ENCODE measurements around the gene DUSP22.

The DUSP22 gene

GRCh38 chr6:362231-362923 lies 70.1 kb downstream of the DUSP22 start:
- no peak for TF ChIP-seq CTCF (IDR thresholded peaks at IDR 0.05; ENCODE audit: insufficient read depth, low read length, missing control alignments)
- POLR2A ChIA-PET: no interaction called here
- H3K4me3 ChIP-seq (ENCODE audit: low read depth, low read length): no peak overlapping the region
- DNase-seq (ENCODE audit: low read depth, low spot score): no peak
- CTCF ChIA-PET: no interaction called here

- DNase-seq (ENCODE audit: low read depth, low spot score): no peak
- CTCF ChIA-PET: no interaction called here
- no peak overlapping the region for H3K4me3 ChIP-seq (ENCODE audit: low read depth, low read length)
- TF ChIP-seq CTCF (IDR thresholded peaks at IDR 0.05; ENCODE audit: insufficient read depth, low read length, missing control alignments): no peak
- POLR2A ChIA-PET: no interaction called here
These were observed 70.6 kb downstream of the DUSP22 start for GRCh38 chr6:362924-363249.

- POLR2A ChIA-PET: no interaction called here
- H3K4me3 ChIP-seq (ENCODE audit: low read depth, low read length): no peak overlapping the region
- no peak for DNase-seq (ENCODE audit: low read depth, low spot score)
- no peak for TF ChIP-seq CTCF (IDR thresholded peaks at IDR 0.05; ENCODE audit: insufficient read depth, low read length, missing control alignments)
- CTCF ChIA-PET: no interaction called here
These were observed 71.0 kb downstream of the DUSP22 start for GRCh38 chr6:363291-363690.

- H3K4me3 ChIP-seq (ENCODE audit: low read depth, low read length): no peak overlapping the region
- ChIA-PET CTCF (no interaction called here), POLR2A (no interaction called here)
- no peak for TF ChIP-seq CTCF (IDR thresholded peaks at IDR 0.05; ENCODE audit: insufficient read depth, low read length, missing control alignments)
- no peak for DNase-seq (ENCODE audit: low read depth, low spot score)
These were observed 71.6 kb downstream of the DUSP22 start for GRCh38 chr6:363909-364308.

GRCh38 chr6:364609-365540 lies 72.6 kb downstream of the DUSP22 start:
- ChIA-PET POLR2A (no interaction called here), CTCF (no interaction called here)
- H3K4me3 ChIP-seq (ENCODE audit: low read depth, low read length): no peak overlapping the region
- TF ChIP-seq CTCF (IDR thresholded peaks at IDR 0.05; ENCODE audit: insufficient read depth, low read length, missing control alignments): no peak
- no peak for DNase-seq (ENCODE audit: low read depth, low spot score)

GRCh38 chr6:365835-366234 lies 73.5 kb downstream of the DUSP22 start:
- no peak overlapping the region for H3K4me3 ChIP-seq (ENCODE audit: low read depth, low read length)
- ChIA-PET POLR2A (no interaction called here), CTCF (no interaction called here)
- no peak for DNase-seq (ENCODE audit: low read depth, low spot score)
- no peak for TF ChIP-seq CTCF (IDR thresholded peaks at IDR 0.05; ENCODE audit: insufficient read depth, low read length, missing control alignments)

Measured in AG04449 (cell line).